ENCODE results near the gene PKD2.

Gene PKD2

GRCh38 chr4:88062843-88063242 lies 55.4 kb downstream of the PKD2 start:
- no peak for TF ChIP-seq CTCF (IDR thresholded peaks at IDR 0.05)

- no peak for TF ChIP-seq CTCF (IDR thresholded peaks at IDR 0.05)
Measured at GRCh38 chr4:88063634-88064296, 56.3 kb downstream of the PKD2 start.

- no peak for TF ChIP-seq CTCF (IDR thresholded peaks at IDR 0.05)
Measured at GRCh38 chr4:88064410-88064809, 57.0 kb downstream of the PKD2 start.

GRCh38 chr4:88070031-88070430 lies 62.6 kb downstream of the PKD2 start:
- TF ChIP-seq CTCF (IDR thresholded peaks at IDR 0.05) = no peak

GRCh38 chr4:88075336-88075735 lies 67.9 kb downstream of the PKD2 start:
- TF ChIP-seq CTCF (IDR thresholded peaks at IDR 0.05) = no peak

GRCh38 chr4:88077911-88078524 lies 70.6 kb downstream of the PKD2 start:
- TF ChIP-seq CTCF (IDR thresholded peaks at IDR 0.05) = no peak

GRCh38 chr4:88078579-88078978 lies 71.1 kb downstream of the PKD2 start:
- no peak for TF ChIP-seq CTCF (IDR thresholded peaks at IDR 0.05)
